Caco-2 (cell line): ENCODE measurements around the gene STRN3. TPM values are rescaled to one million over a fixed set of nuclear protein-coding genes. Genes with fewer than 3 reads are reported as not detected.
"Not testable (repeated sequence)": the region's sequence is repeated elsewhere in the genome, so short reads cannot be mapped to it uniquely, and the experiment has no call there.

Source experiments
- BruUV-seq: library from RNA; stranded (reverse); fragments of 400-500 nt; replicated peaks from 2 replicates; lab custom pipeline; 2021; lab: Mats Ljungman, UMichigan
- CTCF ChIA-PET: fragments of 300-600 bp; sonication (Branson Sonifier 250); formaldehyde crosslinking; loops from one replicate; lab custom pipeline; 2022; ENCODE audit warnings: antibody characterized with exemption; lab: Charles Lee
- POLR2A ChIA-PET: fragments of 300-600 bp; sonication (Branson Sonifier 250); formaldehyde crosslinking; loops from one replicate; lab custom pipeline; 2022; ENCODE audit warnings: antibody characterized with exemption; lab: Charles Lee
- DNase-seq, 2 experiments: peaks; one replicate each; pipeline versions ENCODE4 v3.0.0 to v3.0.0-alpha.2; 2020 to 2022
- H3K27me3 ChIP-seq: replicated peaks from 2 replicates; pipeline ENCODE4 v1.6.0; 2011; ENCODE audit warnings: low read length; ENCODE audit not compliant: control insufficient read depth, insufficient read depth
- H3K36me3 ChIP-seq: 2 replicates; pipeline ENCODE4 v1.5.1; 2011; ENCODE audit warnings: low read length; ENCODE audit not compliant: control insufficient read depth, insufficient read depth
- H3K4me1 ChIP-seq: fragments of 250-450 bp; sonication (Bioruptor Pico); 2 replicates; pipeline ENCODE4 v1.5.1; 2020; ENCODE audit warnings: mild to moderate bottlenecking
- H3K4me3 ChIP-seq: 2 replicates; pipeline ENCODE4 v1.5.1; 2011; ENCODE audit warnings: low read depth, mild to moderate bottlenecking, control low read depth, low read length
- H3K9me3 ChIP-seq: fragments of 250-450 bp; sonication (Bioruptor Pico); 2 replicates; pipeline ENCODE4 v1.5.1; 2020; ENCODE audit warnings: mild to moderate bottlenecking, moderate library complexity
- H3K27ac Mint-ChIP-seq: one replicate; pipeline ENCODE4 v1.8.0; 2022; ENCODE audit warnings: mixed read lengths; ENCODE audit not compliant: unreplicated experiment
- H3K27me3 Mint-ChIP-seq: one replicate; pipeline ENCODE4 v1.8.0; 2022; ENCODE audit warnings: mixed read lengths; ENCODE audit not compliant: insufficient read depth, unreplicated experiment
- H3K36me3 Mint-ChIP-seq: one replicate; pipeline ENCODE4 v1.8.0; 2022; ENCODE audit warnings: mild to moderate bottlenecking, mixed read lengths; ENCODE audit not compliant: insufficient read depth, unreplicated experiment
- H3K4me1 Mint-ChIP-seq: one replicate; pipeline ENCODE4 v1.8.0; 2022; ENCODE audit warnings: low read depth, mixed read lengths; ENCODE audit not compliant: unreplicated experiment
- H3K4me3 Mint-ChIP-seq: one replicate; pipeline ENCODE4 v1.8.0; 2022; ENCODE audit warnings: mild to moderate bottlenecking, moderate library complexity, mixed read lengths; ENCODE audit not compliant: unreplicated experiment
- H3K9me3 Mint-ChIP-seq: one replicate; pipeline ENCODE4 v1.8.0; 2022; ENCODE audit warnings: mixed read lengths; ENCODE audit not compliant: unreplicated experiment
- CTCF ChIP-seq, 2 experiments: fragments of 200-600 bp in 1 of 2; IDR thresholded peaks; 1 replicate in 1 of 2; 2 replicates in 1 of 2; pipeline versions ENCODE4 v1.5.1 to v1.8.0; 2011 to 2022; ENCODE audit warnings: antibody characterized with exemption in 1 of 2, control low read depth in 1 of 2, inconsistent platforms in 1 of 2, low read depth in 1 of 2, low read length in 1 of 2, mild to moderate bottlenecking in 1 of 2, moderate library complexity in 1 of 2; ENCODE audit not compliant: insufficient read depth in 1 of 2, severe bottlenecking in 1 of 2, unreplicated experiment in 1 of 2
- intact Hi-C: fragments of 100-400 bp; cut with micrococcal nuclease; formaldehyde crosslinking; loops from one replicate; pipeline ENCODE4 v1.10.0; 2022; ENCODE audit not compliant: unreplicated experiment
- total RNA-seq: library from RNA; stranded (reverse); gene quantifications from 2 replicates; pipeline ENCODE4 v1.2.3, GENCODE V29; 2022

Gene STRN3
- total RNA-seq, 1 experiment from 2014 or later = 38.0 TPM

DNA sequence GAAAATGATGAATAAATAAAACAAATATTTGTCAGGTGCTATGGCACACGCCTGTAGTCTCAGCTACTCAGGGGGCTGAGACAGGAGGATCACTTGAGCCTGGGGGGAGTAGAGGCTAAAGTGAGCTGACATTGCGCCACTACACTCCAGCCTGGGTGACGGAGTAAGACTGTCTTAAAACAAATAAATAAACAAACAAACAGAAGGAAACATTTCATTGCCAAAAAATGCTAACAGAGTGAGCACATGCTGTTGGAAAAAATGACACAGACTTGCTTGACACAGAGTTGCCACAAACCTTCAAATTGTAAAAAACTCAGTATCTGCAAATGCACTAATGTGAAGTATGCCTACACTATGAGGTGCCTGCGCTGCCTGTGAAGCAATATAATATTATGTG is 51.6 kb downstream of the STRN3 start:
- Histone ChIP-seq H3K4me3 (no peak overlapping the region), H3K9me3 (peaks cover 6% of the 10 kb centered on the region; the same call in 1 of the 2 replicates), H3K36me3 (no peaks in the 10 kb centered on the region), H3K27me3 (no peaks in the 10 kb centered on the region), H3K4me1 (no peaks in the 10 kb centered on the region)
- POLR2A ChIA-PET = no interaction called here
- Mint-ChIP-seq H3K4me3 (no peak overlapping the region), H3K4me1 (peaks cover 6% of the 10 kb centered on the region), H3K27ac (no peak overlapping the region), H3K9me3 (no peaks in the 10 kb centered on the region), H3K27me3 (no peaks in the 10 kb centered on the region), H3K36me3 (peaks cover 4% of the 10 kb centered on the region)
- TF ChIP-seq CTCF (IDR thresholded peaks at IDR 0.05; ENCODE audit: insufficient read depth in 1 of 2, low read depth in 1 of 2, low read length in 1 of 2, severe bottlenecking in 1 of 2, unreplicated experiment in 1 of 2) = no peak
- intact Hi-C loops = no loop called here
- no TSS peak for BruUV-seq
- no peak for DNase-seq
- CTCF ChIA-PET = no interaction called here

- DNase-seq = no peak
- H3K4me1 Mint-ChIP-seq = peaks cover 6% of the 10 kb centered on the region
- no peaks in the 10 kb centered on the region for H3K9me3 Mint-ChIP-seq
- H3K27me3 Mint-ChIP-seq = no peaks in the 10 kb centered on the region
- no TSS peak for BruUV-seq
- H3K4me3 Mint-ChIP-seq = no peak overlapping the region
- TF ChIP-seq CTCF (IDR thresholded peaks at IDR 0.05; ENCODE audit: insufficient read depth in 1 of 2, low read depth in 1 of 2, low read length in 1 of 2, severe bottlenecking in 1 of 2, unreplicated experiment in 1 of 2) = no peak
- no peaks in the 10 kb centered on the region for H3K4me1 ChIP-seq
- intact Hi-C loops = no loop called here
- H3K9me3 ChIP-seq = peaks cover 6% of the 10 kb centered on the region; the same call in 1 of the 2 replicates
- H3K36me3 ChIP-seq = no peaks in the 10 kb centered on the region
- no peak overlapping the region for H3K4me3 ChIP-seq
- ChIA-PET CTCF (no interaction called here), POLR2A (no interaction called here)
- H3K27ac Mint-ChIP-seq = no peak overlapping the region
- peaks cover 4% of the 10 kb centered on the region for H3K36me3 Mint-ChIP-seq
- H3K27me3 ChIP-seq = no peaks in the 10 kb centered on the region
These were observed 53.1 kb downstream of the STRN3 start for GRCh38 chr14:30972882-30973582.

DNA sequence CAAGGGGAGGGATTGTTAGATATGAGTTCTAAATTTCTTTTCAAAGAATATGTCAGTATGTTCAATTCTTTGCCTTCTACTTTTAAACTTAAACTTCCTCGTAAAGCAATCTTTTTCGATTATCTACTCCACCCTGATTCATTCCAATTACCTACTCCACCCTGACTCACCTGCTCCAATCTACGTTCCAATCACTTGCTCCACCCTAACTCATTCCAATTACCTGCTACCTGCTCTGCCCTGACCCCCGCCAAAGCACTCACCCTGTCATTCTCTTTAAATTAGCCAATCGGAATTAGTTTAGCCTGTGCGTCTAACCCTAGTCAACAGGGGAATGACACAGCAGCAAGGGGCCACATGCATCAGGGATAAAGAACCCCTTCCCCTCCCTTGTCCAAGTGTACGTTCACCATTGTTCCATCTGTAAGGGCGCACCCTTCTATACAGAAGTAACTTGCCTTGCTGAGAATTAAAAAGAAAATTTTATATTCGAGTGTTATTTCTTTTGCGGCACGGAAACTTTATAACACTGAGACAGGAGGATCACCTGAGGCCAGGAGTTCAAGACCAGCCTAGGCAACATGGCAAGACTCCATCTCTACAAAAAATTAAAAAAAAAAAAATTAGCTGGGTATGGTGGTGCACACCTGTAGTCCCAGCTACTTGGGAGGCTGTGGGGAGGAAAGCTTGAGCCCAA is 54.0 kb downstream of the STRN3 start:
- H3K4me3 ChIP-seq, POLR2A ChIA-PET, H3K9me3 ChIP-seq, intact Hi-C loops, H3K4me3 Mint-ChIP-seq, H3K27me3 ChIP-seq, H3K4me1 ChIP-seq, H3K36me3 Mint-ChIP-seq, CTCF ChIA-PET, H3K27me3 Mint-ChIP-seq, H3K4me1 Mint-ChIP-seq, BruUV-seq, H3K27ac Mint-ChIP-seq, H3K36me3 ChIP-seq, H3K9me3 Mint-ChIP-seq, DNase-seq: not testable (repeated sequence)
